Right ventricle myocardium superior (tissue), 1 donor: ENCODE results near the gene KIAA1614. TPM values are rescaled to one million over a fixed set of nuclear protein-coding genes. Genes with fewer than 3 reads are reported as not detected.

Source experiments
- ATAC-seq: fragments of 200-7000 bp; cut with Tn5 transposase; one replicate; pipeline ENCODE4 v1.9.1; 2020; ENCODE audit warnings: mild to moderate bottlenecking; ENCODE audit not compliant: poor library complexity
- DNase-seq: peaks from one replicate; pipeline ENCODE4 v3.0.0-alpha.2; 2020
- intact Hi-C: fragments of 100-400 bp; cut with DNase I; formaldehyde crosslinking; loops from one replicate; pipeline ENCODE4 v1.11.2; 2022
- total RNA-seq: library from RNA; stranded (reverse); fragmentation: NEBNext Ultra II Directional; extraction: Animal tissue kit (Norgen Biotek cat#: 25700); gene quantifications from one replicate; pipeline ENCODE4 v1.2.1, GENCODE V29; 2021
- donor health status: DM: no; HTN: yes; CAD: no; lungs with severe emphysema.

The KIAA1614 gene
- total RNA-seq, 1 donor from 2014 or later, result 7.1 TPM

DNA sequence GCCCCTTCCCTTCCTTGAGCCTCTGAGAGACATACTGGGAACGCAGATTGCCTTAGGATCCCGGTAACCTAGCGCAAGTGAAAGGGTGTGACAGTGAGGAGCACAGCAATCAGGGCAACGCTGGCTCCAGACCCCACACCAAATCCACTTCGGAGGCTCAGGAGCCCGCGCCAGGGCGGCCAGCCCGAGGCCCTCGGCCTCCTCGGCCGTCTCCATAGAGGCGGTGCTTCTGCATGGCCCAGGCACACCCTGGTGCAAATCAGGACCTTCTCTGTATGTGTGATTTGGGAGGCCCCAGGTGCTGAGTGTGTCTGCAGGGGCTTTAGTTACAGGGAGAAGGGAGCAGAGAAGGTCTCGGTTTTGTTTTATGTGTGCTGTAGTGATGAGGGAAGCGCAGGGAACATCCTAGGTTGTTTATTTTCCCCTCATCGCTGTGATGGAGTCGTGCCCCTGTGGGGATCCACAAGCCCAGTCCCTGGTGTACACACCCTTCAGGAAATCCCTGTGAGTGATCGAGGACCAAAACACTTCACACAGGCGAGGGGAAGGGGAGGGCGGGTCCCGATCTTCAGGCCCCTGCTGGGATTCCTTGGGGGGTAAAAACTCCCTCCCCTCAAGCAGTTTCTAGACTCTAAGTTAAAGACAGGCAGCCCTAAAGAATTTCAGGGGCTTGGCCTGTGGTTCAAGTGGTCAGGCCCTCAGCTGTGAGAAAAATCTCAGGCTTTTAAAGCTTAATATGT lies 9.4 kb downstream of the KIAA1614 start:
- intact Hi-C loops, result no loop called here
- DNase-seq (peak; percentile 22), ATAC-seq (no peak)

DNA sequence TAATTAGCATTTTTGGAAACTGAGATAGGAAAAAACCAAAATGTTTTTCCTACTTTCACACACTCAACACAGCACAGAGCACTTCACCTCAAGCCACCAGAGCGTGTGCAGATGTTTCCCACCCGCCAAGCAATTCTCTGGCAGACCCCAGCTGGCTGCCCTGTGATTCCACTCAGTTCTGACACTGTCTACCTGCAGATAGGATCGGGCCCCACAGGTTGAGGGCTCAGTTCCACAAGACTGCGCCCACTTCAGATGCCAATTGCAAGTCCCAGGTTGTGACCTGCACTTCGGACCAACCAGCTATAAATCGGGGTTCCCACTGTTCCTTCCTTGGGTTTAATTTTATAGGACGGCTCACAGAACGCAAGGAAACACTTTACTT lies 9.9 kb downstream of the KIAA1614 start:
- no peak for DNase-seq
- intact Hi-C loops, result no loop called here
- no peak for ATAC-seq

DNA sequence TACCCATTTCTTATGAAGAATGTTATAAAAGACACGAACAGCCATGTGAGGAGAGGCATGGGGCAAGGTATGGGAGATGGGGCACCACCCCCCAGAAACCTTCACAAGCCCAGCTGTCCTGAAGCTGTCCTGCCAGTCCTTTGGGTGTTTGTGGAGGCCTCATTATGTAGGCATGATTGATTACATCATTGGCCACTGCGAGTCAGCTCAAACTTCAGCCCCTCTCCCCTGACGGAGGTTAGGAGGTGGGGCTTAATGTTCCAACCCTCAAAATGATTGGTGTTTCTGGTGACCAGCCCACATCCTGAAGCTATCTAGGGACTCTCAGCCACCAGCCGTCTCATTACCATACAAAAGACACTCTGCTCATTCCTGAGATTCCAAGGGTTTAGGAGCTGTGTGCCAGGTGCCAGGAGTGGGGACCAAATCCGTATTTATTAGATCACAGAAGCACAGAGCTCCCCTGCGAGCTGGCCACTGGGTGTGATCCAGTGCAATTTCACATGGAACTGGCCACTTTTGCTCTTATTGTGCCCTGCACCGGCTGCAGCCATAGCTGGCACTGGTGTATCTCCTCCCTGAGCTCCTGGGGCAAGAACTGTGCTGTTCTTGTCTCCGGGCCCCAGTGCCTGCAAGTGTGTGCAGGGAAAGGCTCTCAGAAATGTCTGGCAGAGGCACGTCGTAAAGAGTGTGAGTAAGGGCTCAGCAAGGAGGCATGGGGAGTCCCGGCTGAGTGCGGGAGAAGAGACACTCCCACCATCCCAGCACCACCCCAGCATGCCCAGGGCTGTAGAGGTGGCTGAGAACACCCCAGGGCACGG lies 10.5 kb downstream of the KIAA1614 start:
- intact Hi-C loops, result no loop called here
- no peak for ATAC-seq
- peak; percentile 12 for DNase-seq

- no peak for DNase-seq
- ATAC-seq, result no peak
- intact Hi-C loops, result no loop called here
Observed at GRCh38 chr1:180923887-180924286, 11.2 kb downstream of the KIAA1614 start.

DNA sequence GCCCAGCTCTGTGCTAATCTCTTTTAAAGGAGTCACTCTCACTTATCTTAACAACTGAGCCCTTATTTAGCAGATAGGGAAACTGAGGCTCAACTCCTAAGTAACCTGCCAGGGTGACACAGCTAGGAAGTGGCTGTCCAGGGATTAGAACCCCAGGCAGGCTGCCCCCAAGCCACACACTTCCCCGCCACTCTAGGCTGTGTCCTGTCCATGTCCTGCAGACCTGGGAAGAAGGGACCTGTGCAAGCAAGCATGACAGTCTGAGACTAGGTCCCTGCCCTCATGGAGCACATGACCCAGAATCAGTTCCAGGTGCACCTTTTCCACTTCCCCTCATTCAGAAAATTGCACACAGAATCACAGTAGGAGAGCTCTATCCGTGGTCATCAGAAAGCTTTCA lies 12.2 kb downstream of the KIAA1614 start:
- DNase-seq (no peak), ATAC-seq (no peak)
- intact Hi-C loops, result no loop called here

DNA sequence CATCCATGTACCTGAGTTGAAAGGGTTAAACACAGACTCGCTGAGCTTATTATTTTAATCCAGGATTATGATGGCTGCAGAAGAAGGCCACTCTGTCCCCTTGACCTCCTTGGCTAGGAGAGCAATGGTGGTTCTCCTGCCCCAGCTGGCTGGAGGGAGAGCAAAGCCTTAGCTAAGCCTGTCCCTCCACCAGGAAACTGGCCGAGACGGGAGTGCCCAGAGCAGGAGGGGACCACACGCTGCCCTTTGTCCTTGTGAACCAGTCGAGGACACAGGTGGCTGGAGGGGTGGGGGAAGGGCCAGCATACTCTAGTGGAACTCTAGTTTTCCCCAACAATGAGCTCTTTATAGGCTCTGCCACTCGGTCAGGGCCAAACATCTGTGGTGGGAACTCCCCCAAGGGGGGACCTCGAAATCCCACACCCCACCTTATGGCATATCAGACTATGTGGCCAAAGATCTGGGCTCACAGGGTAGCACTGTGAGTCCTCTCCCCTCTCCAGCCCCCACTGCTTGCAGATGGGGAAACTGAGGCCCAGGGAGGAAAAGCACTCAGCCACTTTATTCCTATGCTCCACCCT lies 12.9 kb downstream of the KIAA1614 start:
- intact Hi-C loops, result no loop called here
- DNase-seq, result peak; percentile 43
- peak; percentile 1 for ATAC-seq

DNA sequence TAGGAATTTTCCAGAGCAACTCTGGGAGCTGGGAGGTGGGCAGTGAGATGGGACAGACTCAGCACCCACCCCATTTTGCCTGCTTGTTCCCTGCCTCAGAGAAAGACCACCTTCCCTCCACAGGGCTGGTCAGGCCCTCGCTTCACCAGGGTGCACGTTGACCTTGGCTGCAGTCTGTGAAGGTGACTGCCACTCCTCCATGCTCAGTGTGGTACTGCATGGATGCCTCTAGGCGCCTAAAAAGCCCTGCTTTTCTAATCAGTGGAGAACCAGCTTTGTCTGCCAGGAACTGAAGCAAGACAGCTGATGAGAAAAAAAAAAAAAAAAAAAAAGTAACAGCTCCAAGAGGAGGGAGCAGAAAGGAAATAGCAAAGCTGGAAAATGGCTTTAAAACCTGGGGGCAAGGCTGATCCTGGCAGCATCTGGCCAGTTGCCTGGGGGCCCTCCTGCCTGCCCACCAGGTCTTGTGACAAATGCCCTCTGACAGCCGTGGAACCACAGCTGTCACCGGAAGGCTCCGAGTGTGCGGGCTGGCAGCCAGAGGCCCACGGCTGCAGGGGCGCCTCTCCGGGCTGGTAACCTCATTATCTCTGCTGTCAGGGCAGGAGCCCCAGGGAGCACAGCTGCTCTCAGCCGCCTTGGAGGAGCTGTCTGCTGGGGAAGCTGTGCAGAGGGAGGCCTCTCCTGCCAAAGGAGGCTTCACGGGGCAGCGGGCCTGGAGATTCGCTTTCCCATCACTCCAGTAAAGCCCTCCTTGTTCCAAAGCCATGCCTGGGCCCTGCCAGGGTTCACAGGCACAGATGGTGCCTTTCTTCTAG lies 13.7 kb downstream of the KIAA1614 start:
- ATAC-seq (peak; percentile 76), DNase-seq (peak; percentile 78)
- intact Hi-C loops, result no loop called here

DNA sequence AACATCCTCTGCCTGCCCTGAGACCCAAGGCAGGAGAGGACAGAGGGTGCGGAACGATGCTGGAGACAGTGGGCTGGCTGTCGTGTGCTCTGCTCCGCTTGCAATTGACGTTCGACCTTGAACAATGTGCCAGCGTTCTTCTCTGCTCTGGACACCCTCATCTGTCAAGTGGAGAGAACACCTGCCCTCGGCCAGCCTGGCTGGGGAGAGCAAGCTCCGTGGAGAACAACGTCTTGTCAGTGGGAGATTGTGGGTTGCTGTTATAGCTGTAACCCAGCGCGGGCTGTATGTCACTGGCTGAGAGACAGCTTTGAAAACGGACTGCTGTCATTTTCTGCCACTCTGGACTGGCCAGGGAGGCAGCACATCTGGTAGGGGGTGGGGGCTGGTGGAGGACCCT lies 14.7 kb downstream of the KIAA1614 start:
- intact Hi-C loops, result no loop called here
- DNase-seq (peak; percentile 70), ATAC-seq (peak; percentile 77)

DNA sequence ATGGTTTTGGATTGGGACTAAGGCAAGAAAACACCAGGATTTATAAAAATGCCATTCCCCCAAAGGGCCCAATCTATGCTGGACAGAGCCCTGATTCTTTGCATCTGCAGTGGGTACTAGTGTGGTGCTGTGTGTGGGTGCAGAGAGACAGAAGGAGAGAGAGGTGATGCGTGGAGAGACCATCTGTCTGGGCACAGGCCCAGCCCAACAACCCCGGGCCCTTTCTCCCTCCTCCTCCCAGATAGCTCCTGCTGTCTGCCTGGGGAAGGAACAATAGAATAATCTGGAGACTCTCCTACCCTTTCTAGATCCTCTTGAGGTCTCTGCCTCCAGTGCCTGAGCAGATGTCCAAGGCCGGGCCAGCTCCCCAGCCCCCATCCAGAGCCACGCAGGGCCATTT lies 15.1 kb downstream of the KIAA1614 start:
- ATAC-seq (peak; percentile 9), DNase-seq (no peak)
- intact Hi-C loops, result no loop called here

- ATAC-seq, result no peak
- DNase-seq, result no peak
- intact Hi-C loops, result no loop called here
Observed at GRCh38 chr1:180928331-180929230, 15.9 kb downstream of the KIAA1614 start.

DNA sequence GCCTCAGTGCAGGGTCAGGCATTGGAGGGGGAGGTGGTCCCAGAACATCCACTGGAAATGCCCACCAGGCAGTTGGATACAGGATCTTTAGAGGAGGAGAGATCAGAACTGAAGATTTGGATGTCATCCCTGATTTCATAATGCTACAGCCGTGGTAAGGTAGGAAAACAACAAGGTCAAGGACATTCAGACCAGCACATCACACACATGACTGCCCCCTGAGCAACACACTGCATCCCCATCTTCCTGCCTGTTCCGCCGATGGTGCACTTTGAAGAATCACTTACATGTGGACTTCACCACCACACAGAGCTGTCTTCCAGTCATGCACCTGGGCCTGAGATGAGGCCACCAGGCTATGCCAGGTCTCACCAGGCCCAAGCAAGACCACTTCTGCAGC lies 16.7 kb downstream of the KIAA1614 start:
- intact Hi-C loops, result no loop called here
- no peak for ATAC-seq
- no peak for DNase-seq

GRCh38 chr1:180930687-180931086 lies 18.0 kb downstream of the KIAA1614 start:
- DNase-seq, result no peak
- intact Hi-C loops, result no loop called here
- no peak for ATAC-seq

DNA sequence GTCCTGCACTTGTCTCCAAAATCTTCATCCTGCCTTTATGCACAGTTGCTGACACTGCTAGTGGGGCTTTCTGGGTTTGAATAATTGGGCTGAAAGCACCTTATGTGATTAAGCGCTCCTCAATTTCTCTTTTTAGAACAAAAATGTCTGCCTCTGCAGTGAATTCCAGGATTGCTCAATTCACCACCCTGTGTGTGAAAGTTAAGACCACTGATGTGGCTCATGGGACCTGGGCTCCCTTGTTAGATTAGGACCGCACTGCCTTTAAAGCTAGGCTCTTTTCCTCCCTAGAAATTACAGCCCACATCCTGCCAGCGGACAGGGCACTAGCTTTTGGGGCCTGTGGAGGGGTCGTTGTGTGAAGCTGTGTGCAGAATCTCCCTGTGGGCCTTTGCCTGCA lies 18.8 kb downstream of the KIAA1614 start:
- intact Hi-C loops, result no loop called here
- ATAC-seq (no peak), DNase-seq (no peak)

DNA sequence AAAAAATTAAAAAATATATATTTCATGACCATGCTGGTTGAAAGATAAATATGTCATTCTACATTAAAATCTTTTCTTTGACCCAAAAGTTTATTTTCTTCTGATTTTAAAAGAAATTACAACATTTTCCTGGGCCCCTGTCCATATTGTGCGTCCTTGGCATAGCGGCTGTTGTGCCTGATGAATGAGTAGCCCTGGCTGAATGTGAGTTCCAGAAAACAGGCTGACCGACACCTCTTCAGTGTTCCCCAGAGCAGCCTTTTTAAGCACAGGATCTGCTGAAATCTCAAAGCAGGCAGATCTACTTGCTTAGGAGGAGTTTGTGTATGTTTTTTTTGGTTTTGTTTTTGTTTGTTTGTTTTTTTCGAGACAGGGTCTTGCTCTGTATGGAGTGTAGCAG lies 19.7 kb downstream of the KIAA1614 start:
- ATAC-seq (no peak), DNase-seq (no peak)
- intact Hi-C loops, result no loop called here

- DNase-seq, result no peak
- no peak for ATAC-seq
- intact Hi-C loops, result no loop called here
Observed at GRCh38 chr1:180933141-180933540, 20.4 kb downstream of the KIAA1614 start.

GRCh38 chr1:180934563-180934962 lies 21.9 kb downstream of the KIAA1614 start:
- DNase-seq, result no peak
- intact Hi-C loops, result no loop called here
- ATAC-seq, result no peak

- intact Hi-C loops, result no loop called here
- DNase-seq (no peak), ATAC-seq (no peak)
Observed at GRCh38 chr1:180935326-180936109, 22.8 kb downstream of the KIAA1614 start.
